NAMALWA (cell line): ENCODE results near the gene SLFN12L.
"Not testable (repeated sequence)": the region's sequence is repeated elsewhere in the genome, so short reads cannot be mapped to it uniquely, and the experiment has no call there.

Experiments
- DNase-seq: peaks from one replicate; pipeline ENCODE4 v3.0.0-alpha.2; 2015; ENCODE audit warnings: low spot score

SLFN12L gene

DNA sequence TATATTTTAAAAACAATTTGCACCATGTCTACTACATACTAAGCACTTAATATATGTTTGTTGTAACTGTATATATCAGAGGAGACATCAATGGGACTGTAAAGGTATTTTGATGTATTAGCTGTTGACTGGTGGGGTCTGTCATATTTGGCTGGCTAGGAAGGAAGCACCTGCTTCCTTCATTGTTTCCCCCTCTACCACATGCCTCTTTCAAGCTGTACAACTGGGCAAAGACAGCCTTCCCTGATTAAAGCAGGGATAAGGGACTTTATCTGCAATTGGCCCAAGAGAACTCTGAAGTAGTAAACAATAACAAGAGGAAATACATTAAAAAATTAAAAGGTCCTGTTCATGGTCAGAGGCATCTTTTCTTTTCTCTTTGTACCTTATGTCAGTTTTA lies 5.5 kb upstream of the SLFN12L start:
- DNase-seq = no peak

DNA sequence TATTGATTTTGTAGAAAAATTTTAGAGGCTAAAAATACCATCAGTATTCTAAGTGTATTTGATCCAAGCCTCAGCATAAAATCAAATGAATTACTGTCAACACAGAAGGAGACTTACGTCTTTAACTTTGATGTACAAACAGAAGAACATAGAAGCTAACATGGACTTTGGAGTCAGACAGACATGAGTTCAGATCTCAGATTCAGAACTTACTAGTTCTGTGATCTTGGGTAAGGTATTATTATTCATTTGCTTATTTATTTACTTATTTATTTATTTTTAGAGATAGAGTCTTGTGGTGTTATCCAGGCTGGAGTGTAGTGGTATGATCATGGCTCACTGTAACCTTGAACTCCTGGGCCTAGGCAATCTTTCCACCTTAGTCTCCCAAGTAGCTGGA lies 4.0 kb upstream of the SLFN12L start:
- DNase-seq = no peak

DNA sequence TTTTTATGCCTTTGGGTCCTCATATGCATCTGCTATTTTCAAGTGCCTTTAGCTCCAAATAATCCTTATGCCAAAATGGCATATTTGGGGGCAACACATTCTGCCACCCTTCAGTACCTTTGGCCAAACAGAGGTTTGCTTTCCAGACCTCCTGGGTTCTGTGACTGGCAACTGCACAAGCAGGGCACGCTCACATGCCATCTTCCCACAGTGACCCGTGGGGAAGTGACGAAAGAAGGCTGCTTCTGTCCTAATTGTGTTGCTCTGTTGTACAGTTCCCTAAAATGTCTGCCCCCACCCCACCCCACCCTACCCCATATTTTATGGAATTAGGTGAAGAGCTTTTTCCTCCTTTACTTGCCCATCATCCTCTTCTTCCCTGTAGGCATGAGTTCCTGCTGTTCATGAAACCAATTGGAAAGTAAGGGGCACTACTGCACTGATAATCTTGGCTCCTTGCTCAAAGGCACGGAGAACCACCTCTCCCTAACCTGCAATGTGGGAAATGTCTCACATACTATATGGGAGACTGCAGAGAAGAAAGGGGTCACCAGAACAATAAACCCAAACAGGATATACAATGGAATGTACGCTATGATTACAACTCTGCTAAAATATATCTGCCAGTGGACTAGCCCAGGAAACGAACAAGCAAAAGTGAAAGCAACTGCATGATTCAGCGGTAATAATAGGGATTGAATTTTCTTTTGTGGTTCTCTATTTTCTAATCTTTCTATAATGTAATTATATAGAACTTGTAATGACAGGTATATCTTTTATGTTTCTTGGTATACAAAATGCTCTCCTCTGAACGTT lies 3.3 kb upstream of the SLFN12L start:
- DNase-seq = peak; percentile 49

DNA sequence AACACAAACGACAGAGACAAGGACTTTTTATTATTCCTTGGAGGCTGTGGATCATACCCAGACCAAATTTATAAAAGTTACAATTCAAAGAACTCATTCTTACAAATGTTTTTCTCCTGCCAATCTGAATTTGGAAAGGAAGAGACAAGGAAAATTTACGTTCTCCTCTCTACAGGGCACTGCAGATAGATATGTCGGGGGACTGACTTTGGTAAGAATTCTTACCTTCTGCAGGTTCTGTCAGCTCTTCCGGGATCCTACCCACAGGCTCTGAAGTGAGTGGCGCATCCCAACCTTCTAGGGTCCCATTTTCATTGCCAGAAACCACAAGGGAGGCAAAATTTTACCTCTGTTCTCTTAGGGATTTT lies 2.2 kb upstream of the SLFN12L start:
- DNase-seq = no peak

DNA sequence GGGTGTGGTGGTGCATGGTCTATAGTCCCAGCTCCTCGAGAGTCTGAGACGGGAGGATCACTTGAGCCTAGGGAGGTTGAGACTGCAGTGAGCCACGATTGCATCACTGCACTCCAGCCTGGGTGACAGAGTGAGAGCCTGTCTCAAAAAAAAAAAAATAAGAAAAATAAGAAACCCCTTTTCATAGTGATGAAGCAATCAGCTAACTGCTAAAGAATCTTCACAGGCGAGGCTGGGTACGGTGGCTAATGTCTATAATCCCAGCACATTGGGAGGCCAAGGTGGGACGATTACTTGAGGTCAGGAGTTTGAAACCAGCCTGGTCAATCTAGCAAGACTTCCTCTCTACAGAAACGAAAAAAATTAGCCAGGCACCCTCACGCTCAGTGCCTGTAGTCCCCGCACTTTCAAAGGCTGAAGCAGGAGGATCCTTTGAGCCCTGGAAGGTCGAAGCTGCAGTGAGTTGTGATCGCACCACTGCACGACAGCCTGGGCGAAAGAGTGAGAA lies 760 bp downstream of the SLFN12L start:
- no peak for DNase-seq

DNA sequence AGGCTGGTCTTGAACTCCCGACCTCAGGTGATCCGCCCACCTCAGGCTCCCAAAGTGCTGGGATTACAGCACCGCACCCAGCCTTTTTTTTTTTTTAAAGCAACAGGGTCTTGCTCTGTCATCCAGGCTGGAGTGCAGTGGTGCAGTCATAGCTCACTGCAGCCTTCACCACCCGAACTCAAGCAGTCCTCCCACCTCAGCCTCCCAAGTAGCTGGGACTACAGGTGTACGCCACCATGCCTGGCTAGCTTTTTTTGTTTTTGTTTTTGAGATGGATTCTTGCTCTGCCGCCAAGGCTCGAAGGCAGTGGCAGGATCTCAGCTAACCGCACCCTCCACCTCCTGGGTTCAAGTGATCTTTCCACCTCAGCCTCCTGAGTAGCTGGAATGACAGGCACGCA lies 2.1 kb downstream of the SLFN12L start:
- not testable (repeated sequence) for DNase-seq

DNA sequence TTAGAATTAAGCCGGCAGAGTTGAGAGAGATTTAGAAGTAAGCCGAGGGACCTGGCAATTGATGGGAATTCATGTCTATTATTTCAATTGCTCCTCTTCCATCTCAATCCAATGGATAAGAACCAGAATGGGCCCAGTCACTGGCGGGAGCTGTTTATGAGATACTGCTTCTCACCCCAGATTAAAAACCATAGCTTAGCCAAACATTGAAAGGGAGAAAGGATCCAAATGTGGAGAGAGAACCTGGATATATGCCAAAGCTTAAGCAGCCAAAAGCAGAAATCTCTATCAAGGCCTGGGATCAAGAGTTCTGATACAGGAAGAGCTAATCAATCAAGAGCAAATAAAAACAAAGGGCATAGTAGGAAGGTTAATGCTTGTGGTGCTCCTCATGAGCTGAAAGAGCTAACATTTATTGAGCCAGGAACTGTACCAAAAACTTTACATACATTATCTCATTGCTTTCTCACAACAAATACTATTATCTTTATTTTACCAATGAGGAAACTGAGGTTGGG lies 2.8 kb downstream of the SLFN12L start:
- DNase-seq = no peak

DNA sequence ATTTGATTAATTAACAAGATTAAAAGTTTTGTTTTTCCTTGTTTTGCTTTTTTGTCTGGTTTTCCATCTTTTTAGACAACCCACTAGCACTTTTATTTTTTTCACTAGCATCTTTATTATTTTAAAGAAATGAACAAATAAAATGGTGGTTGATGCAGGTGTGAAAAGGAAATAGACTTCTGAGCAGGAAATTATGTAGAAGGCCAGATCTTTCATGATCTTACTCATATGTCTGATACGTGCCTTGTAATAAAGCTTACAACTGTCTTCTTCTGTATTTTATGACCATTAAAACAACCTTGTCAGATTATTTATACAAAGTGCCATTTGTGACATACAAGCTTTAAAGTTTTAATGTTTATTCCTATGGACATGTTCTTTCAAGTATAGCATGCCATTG lies 6.3 kb downstream of the SLFN12L start:
- no peak for DNase-seq

DNA sequence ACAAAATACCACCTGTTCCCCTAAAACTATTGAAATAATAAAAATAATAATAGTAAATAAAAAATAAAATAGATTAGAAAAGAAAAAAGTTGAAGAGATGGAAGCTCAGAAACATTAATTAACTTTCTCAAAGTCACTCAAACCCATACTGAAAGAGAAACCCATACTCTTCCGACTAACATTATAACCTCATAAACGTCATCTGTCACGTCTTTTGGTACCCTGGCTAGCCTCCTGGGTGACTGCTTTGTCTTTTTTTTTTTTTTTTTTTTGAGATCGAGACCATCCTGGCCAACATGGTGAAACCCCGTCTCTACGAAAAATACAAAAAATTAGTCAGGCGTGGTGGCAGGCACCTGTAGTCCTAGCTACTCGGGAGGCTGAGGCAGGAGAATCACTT lies 7.6 kb downstream of the SLFN12L start:
- DNase-seq = no peak

DNA sequence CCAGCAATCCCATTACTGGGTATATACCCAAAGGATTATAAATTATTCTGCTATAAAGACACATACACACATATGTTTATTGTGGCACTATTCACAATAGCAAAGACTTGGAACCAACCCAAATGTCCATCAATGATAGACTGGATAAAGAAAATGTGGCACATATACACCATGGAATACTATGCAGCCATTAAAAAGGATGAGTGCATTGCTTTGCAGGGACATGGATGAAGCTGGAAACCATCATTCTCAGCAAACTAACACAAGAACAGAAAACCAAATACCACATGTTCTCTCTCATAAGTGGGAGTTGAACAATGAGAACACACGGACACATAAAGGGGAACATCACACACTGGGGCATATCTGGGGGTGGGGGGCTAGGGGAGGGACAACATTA lies 8.2 kb downstream of the SLFN12L start:
- DNase-seq = not testable (repeated sequence)

DNA sequence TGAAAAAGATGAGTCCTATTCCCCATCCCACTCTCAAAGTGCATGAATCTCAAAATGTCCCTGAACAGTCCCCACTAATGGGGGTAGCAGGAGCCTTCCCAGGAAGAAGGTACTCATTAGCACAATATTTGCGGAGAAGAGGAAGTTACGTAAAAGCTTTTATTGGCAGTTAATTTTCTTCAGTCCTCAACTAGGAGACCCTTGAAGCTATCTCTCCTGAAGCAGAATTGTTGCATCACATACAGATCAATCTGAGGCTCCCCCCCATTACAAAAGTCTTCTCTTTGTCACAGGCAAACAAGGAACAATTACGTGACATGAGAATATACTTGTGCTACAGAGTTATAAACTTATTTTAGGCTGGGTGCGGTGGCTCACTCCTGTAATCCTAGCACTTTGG lies 14.2 kb downstream of the SLFN12L start:
- DNase-seq = no peak

DNA sequence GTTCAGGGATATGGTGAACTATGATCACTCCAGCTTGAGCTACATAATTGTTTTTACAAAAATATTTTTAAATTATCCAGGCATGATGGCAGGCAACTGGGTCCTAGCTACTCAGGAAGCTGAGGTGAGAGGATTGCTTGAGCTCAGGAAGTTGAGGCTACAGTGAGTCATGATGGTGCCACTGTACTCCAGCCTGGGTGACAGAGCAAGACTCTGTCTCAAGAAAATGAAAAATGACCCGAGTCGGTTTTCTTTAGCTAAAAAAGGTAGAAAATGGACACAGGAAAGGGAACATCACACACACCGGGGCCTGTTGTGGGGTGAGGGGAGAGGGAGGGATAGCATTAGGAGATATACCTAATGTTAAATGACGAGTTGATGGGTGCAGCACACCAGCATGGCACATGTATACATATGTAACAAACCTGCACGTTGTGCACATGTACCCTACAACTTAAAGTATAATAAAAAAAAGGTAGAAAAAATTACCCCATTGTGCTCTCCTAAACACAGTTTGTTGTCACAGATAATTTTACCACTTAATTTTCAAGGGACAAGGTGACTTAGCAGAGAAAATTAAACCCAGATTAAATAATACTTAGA lies 15.7 kb downstream of the SLFN12L start:
- DNase-seq = not testable (repeated sequence)

DNA sequence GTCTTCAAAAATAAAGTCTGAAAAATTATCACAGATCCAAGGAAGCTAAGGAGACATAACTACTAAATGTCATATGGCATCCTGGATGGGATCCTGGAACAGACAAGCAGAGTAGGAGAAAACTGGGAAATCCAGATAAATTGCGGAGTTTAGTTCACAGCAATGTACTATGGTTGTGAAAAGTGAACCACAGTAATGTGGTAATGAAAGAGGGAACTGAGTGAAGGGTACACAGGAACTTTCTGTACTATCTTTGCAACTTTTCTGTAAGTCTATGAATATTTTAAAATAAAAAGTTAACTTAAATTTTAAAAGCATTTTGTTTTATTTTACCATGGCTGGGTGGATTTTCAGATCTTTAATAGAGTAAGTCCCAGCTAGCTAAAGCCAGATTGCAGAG lies 16.3 kb downstream of the SLFN12L start:
- no peak for DNase-seq

DNA sequence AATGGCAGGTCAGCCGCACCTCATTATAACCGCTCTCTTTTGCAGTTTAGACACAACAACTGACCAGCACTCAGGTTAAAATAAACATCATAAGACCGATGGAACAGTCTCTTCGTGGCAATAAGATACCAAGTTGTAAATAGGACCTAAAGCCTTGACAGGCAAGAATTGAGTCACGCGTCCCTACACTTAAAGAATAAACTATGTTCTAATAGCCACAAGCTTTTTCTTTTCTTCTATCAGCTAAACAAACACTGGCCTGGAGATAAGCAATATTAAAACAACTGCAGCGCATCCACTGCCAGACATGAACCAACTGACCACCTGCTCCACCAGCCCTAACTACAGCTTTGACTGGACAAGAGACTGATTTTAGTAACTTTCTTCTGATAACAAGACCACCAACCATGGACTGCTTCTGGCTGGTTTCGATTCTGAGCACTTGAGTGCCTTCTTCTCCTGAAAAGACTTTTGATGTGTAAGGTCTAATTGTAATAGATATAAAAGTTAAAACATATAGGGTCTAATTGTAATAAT lies 17.5 kb downstream of the SLFN12L start:
- no peak for DNase-seq

DNA sequence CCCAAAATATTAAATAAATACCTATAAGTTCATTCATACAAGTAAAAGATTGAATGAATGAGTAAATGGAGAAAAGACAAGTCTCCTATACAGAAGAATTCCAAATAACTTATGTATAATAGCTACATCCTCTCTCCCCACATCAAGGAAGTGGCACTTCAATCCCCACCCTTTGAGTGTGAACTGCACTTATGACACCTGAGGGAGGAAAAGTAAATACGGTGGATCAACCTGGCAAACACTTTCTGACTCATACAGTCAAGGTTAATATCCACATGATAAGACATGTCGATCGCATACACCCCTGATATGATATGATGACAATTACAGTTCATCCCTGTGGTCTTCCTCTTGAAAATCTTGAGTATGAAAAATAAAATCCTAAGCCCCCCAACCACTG lies 18.0 kb downstream of the SLFN12L start:
- no peak for DNase-seq

DNA sequence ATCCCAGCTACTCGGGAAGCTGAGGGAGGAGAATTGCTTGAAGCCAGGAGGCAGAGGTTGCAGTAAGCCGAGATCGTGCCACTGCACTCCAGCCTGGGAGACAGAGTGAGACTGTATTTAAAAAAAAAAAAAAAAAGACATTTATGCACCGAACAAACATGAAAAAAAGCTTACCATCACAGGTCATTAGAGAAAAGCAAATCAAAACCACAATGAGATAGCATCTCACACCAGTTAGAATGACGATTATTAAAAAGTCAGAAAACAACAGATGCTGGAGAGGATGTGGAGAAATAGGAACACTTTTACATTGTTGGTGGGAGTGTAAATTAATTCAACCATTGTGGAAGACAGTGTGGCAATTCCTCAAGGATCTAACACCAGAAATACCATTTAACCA lies 19.0 kb downstream of the SLFN12L start:
- not testable (repeated sequence) for DNase-seq

DNA sequence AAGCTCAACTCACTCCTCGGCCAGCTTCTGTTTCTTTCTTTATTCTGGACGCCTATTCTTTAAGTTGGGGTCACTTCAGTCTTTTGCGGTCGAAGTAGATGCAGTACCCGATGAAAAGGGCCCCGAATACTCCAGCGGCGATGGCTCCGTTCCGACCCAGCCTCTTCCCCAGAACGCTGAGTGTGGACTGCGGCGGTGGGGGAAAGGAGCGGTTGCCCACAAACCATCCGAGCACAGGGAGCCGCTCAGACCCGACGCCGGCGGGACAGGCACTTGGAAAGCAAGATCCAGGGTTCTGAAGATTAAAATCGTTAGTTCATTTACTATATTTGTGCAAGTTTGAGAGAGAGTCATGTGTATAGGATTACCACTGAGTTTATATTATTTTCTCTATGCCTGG lies 22.5 kb downstream of the SLFN12L start:
- no peak for DNase-seq

DNA sequence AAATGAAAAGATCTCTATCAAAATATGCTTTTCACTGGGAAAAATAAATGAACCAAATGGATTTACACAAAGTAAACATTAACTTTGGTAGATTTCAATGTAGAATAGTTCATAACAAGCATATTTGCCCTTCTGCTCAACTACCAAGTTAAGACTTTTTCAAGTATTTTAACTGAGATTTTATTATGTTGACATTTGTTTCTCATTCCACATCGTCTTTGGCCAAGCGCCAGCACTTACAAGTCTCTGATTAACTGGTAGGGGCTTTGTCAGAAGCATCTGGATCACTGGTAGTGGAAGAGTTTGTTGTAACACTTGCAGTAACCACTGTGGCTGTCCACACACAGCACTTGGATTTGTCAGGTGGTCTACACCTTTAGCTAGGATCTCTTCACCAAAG lies 22.9 kb downstream of the SLFN12L start:
- no peak for DNase-seq

DNA sequence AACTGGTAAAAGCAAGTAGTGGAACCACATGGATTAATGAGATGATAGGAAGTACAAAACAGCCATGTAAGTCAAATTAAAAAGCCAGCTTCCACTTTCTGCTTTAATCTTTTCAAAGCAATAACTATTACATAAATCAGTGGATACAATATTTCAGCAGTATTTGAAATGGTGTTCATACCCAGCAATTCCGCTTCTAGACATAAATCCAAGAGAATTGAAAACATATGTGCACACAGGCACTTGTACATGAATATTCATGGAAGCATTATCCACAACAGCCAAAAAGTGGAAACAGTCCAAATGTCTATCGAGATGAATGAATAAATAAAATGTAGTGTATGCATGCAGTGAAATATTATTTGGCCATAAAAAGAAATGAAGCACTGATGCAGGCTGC lies 27.4 kb downstream of the SLFN12L start:
- no peak for DNase-seq

DNA sequence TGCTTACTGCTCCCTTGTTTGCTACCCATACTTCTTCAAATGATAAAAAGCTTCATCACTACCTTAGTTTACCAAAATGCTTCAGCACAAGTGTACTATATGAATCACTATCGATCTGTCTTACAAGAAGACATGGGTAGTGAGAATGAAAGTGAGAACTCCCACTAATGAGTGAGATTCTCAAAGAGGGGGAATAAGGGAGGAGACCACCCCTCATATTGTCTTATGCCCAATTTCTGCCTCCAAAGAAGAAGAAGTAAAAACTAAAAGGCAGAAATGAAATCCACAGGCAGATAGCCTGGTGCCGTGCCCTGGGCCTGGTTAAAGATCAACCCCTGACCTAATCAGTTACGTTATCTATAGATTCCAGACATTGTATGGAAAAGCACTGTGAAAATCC lies 29.8 kb downstream of the SLFN12L start:
- not testable (repeated sequence) for DNase-seq

DNA sequence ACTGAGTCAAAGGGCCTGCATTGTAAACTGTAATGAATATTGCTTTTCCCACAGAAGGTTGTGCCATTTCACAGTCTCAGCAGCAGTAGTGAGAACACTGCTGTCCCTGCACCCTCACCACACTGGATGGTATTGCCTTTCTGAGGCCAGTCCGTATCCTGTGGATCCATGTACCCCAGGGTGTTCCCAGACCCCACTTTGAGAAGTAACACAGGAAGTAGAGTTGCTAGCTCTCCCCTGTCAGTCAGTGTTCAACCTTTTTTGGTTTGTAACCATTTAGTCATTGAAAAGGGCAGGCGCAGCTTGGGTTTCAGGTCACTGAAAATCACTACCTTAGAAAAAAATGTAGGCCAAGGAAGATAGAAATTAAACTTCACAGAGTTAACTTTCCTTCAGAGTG lies 37.9 kb downstream of the SLFN12L start:
- no peak for DNase-seq

DNA sequence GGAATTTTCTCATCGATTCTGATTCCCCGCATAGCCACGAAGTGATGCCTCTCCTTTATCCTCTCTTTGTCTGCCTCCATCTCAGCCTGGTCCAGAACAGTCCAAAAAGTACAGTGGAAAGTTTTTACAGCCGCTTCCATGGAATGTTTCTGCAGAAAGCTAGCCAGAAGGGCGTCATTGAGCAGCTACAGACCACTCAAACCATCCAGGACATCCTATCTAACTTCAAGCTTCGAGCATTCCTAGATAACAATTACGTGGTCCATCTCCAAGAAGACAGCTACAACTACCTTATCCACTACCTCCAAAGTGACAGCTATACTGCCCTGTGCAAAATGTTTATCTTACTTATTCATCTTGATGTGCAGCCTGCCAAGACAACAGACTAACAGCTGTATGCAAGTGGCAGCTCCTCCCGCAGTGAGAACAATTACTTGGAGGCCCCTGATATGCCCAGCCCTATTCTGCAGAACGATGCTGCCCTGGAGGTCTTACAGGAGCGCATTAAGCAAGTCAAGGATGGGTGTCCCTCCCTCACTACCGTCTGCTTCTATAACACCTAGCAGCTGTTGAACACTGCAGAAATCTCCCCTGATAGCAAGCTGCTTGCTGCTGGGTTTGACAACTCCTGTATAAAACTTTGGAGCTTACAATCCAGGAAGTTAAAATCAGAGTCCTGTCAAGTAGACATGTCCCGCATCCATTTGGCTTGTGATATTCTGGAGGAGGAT lies 38.9 kb downstream of the SLFN12L start:
- DNase-seq = no peak
